Fibroblast of lung (primary cell): ENCODE measurements around the gene GPR156. TPM values are rescaled to one million over a fixed set of nuclear protein-coding genes. Genes with fewer than 3 reads are reported as not detected.

Experiments
- DNase-seq, 2 donors: peaks; one replicate each; pipeline versions ENCODE4 v3.0.0 to v3.0.0-alpha.2; 2010; ENCODE audit warnings: low read depth in 2 of 2
- H2AFZ ChIP-seq: 2 replicates; pipeline ENCODE4 v1.5.1; 2012; ENCODE audit warnings: low read length, control low read depth, inconsistent platforms
- H3K27ac ChIP-seq: 2 replicates; pipeline ENCODE4 v1.5.1; 2011; ENCODE audit warnings: low read length, control low read depth; ENCODE audit not compliant: insufficient read depth
- H3K27me3 ChIP-seq: 2 replicates; pipeline ENCODE4 v1.5.1; 2011; ENCODE audit warnings: mild to moderate bottlenecking, low read length; ENCODE audit not compliant: control insufficient read depth, insufficient read depth
- H3K36me3 ChIP-seq: 2 replicates; pipeline ENCODE4 v1.5.1; 2011; ENCODE audit warnings: low read length; ENCODE audit not compliant: control insufficient read depth, insufficient read depth
- H3K4me1 ChIP-seq: 2 replicates; pipeline ENCODE4 v1.5.1; 2011; ENCODE audit warnings: low read length; ENCODE audit not compliant: control insufficient read depth, insufficient read depth; ENCODE audit errors: extremely low read depth
- H3K4me2 ChIP-seq: 2 replicates; pipeline ENCODE4 v1.5.1; 2011; ENCODE audit warnings: low read length, control low read depth; ENCODE audit not compliant: insufficient read depth; ENCODE audit errors: extremely low read depth
- H3K4me3 ChIP-seq, 4 experiments: fragments of 200-600 bp in 1 of 4; sonication (generic) in 1 of 4; replicated peaks in 1 of 4; 2 replicates each; pipeline ENCODE4 v1.5.1; 2011 to 2016; ENCODE audit warnings: low read length in 4 of 4, low read depth in 3 of 4, mild to moderate bottlenecking in 3 of 4, control low read depth in 2 of 4, inconsistent platforms in 1 of 4, mixed read lengths in 1 of 4; ENCODE audit not compliant: insufficient read depth in 1 of 4; ENCODE audit errors: control extremely low read depth in 1 of 4
- H3K79me2 ChIP-seq: 2 replicates; pipeline ENCODE4 v1.5.1; 2012; ENCODE audit warnings: mild to moderate bottlenecking, low read length, inconsistent platforms; ENCODE audit not compliant: control insufficient read depth, insufficient read depth
- H3K9ac ChIP-seq: 2 replicates; pipeline ENCODE4 v1.5.1; 2011; ENCODE audit warnings: mild to moderate bottlenecking, low read length, control low read depth; ENCODE audit not compliant: insufficient read depth
- H3K9me3 ChIP-seq: 2 replicates; pipeline ENCODE4 v1.5.1; 2012; ENCODE audit warnings: low read depth, low read length; ENCODE audit not compliant: control insufficient read depth, insufficient read depth
- H4K20me1 ChIP-seq: 2 replicates; pipeline ENCODE4 v1.5.1; 2011; ENCODE audit warnings: low read length; ENCODE audit not compliant: control insufficient read depth, insufficient read depth; ENCODE audit errors: extremely low read depth
- EZH2 ChIP-seq: IDR thresholded peaks from 2 replicates; pipeline ENCODE4 v1.5.1; 2012; ENCODE audit warnings: low read length, control low read depth, mild to moderate bottlenecking; ENCODE audit errors: missing control alignments
- polyA plus RNA-seq, 2 donors: library from polyadenylated mRNA; depleted of rRNA in 1 of 2; stranded (reverse) in 1 of 2; unstranded in 1 of 2; fragments of >200 nt; gene quantifications; 2 replicates each; pipeline ENCODE4 v1.2.1, GENCODE V29; 2011 to 2012; ENCODE audit warnings: missing spikeins in 1 of 2
- total RNA-seq: library from RNA; depleted of rRNA; stranded (reverse); fragments of >200 nt; gene quantifications from 2 replicates; pipeline ENCODE4 v1.2.1, GENCODE V29; 2014
- TF ChIP-seq, protein P1 (sequence below), 2 donors: IDR thresholded peaks in 1 of 2; conservative IDR thresholded peaks in 1 of 2; 1 replicate in 1 of 2; 2 replicates in 1 of 2; pipeline ENCODE4 v1.5.1; 2011 to 2012; ENCODE audit warnings: low read length in 2 of 2, control low read depth in 1 of 2, inconsistent platforms in 1 of 2, low read depth in 1 of 2, mild to moderate bottlenecking in 1 of 2

The GPR156 gene
- total and polyA plus RNA-seq, 2 donors (not counting 1 experiment from before 2014, with no cell fraction given): 0.33 to 0.42 TPM

DNA sequence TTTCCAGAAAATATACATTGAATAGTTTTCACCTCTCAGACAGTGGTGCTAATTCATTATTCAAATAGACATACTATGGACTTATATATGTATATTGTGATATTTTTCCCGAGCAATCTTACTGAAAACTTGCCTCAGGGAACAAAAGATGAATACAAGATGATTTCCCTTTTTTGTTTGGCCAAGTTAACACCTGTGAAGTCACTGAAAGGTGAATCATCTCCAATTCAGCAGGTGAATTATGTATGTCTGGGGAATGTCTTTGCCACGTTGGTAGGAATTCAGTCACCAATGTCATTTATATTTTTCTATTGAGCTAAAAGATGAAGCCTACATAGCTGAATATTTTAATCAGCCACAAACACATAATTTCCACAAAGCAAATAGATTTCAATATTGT lies 88.2 kb downstream of the GPR156 start:
- H3K4me2 ChIP-seq: no peak overlapping the region
- no peaks in the 10 kb centered on the region for H3K4me1 ChIP-seq
- H3K36me3 ChIP-seq: no peaks in the 10 kb centered on the region
- no peak overlapping the region for H3K27ac ChIP-seq
- H3K4me3 ChIP-seq: no peak overlapping the region
- H2AFZ ChIP-seq: no peak overlapping the region
- H3K9ac ChIP-seq: no peak overlapping the region
- no peaks in the 10 kb centered on the region for H3K27me3 ChIP-seq
- H3K9me3 ChIP-seq: no peaks in the 10 kb centered on the region
- DNase-seq: no peak
- no peaks in the 10 kb centered on the region for H3K79me2 ChIP-seq
- TF ChIP-seq EZH2: no peak
- TF ChIP-seq, protein P1, sequence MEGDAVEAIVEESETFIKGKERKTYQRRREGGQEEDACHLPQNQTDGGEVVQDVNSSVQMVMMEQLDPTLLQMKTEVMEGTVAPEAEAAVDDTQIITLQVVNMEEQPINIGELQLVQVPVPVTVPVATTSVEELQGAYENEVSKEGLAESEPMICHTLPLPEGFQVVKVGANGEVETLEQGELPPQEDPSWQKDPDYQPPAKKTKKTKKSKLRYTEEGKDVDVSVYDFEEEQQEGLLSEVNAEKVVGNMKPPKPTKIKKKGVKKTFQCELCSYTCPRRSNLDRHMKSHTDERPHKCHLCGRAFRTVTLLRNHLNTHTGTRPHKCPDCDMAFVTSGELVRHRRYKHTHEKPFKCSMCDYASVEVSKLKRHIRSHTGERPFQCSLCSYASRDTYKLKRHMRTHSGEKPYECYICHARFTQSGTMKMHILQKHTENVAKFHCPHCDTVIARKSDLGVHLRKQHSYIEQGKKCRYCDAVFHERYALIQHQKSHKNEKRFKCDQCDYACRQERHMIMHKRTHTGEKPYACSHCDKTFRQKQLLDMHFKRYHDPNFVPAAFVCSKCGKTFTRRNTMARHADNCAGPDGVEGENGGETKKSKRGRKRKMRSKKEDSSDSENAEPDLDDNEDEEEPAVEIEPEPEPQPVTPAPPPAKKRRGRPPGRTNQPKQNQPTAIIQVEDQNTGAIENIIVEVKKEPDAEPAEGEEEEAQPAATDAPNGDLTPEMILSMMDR (conservative IDR thresholded peaks at IDR 0.05 in 1 of 2, IDR thresholded peaks at IDR 0.05 in 1 of 2; ENCODE audit: low read depth in 1 of 2, low read length in 2 of 2): no peak
- no peaks in the 10 kb centered on the region for H4K20me1 ChIP-seq

DNA sequence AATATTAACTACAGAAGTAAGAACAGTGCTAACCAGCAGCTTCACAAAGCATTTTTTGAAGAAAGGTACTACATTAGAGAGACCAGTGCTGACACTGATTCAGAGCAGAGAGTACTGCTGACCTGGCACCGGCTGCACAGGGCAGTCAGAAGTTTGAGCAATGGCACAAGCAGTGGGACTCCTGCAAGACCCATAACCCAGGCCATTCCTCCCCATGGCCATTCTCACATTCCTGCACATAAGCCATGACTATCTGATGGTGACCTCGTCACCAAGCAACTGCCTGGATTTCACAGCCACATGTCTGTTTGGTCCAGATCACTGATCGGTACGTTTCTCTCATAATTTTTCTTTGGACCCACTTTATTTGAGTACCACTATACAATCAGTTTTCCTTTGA lies 88.7 kb downstream of the GPR156 start:
- Histone ChIP-seq H3K36me3 (no peaks in the 10 kb centered on the region), H3K9me3 (no peaks in the 10 kb centered on the region), H3K4me2 (no peak overlapping the region), H3K9ac (no peak overlapping the region), H3K4me3 (no peak overlapping the region), H2AFZ (no peak overlapping the region), H3K4me1 (no peaks in the 10 kb centered on the region), H3K27ac (no peak overlapping the region), H4K20me1 (no peaks in the 10 kb centered on the region), H3K79me2 (no peaks in the 10 kb centered on the region), H3K27me3 (no peaks in the 10 kb centered on the region)
- DNase-seq: no peak
- TF ChIP-seq EZH2: no peak
- TF ChIP-seq, protein P1 (conservative IDR thresholded peaks at IDR 0.05 in 1 of 2, IDR thresholded peaks at IDR 0.05 in 1 of 2; ENCODE audit: low read depth in 1 of 2, low read length in 2 of 2): no peak

DNA sequence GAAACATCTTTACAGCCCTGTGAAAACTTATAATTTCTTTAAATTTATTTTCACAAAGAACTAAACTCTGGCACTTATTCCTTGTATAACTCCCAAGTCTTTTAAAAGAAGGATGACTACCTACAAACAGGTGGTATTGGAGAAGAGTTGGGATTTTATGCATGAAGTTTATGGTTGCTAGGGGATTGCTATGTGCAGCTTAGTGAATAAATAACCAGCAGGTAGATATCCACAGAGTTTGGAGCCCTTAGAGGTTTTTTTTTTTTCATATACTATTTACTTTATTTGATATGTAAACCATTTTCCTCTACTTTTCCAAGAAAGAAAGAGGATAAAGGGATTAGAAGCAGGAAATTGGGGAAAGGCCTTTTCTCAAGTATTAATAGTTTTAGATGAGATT lies 91.5 kb downstream of the GPR156 start:
- Histone ChIP-seq H3K27ac (no peak overlapping the region), H3K9me3 (no peaks in the 10 kb centered on the region), H4K20me1 (no peaks in the 10 kb centered on the region), H3K4me3 (no peak overlapping the region), H3K4me1 (no peaks in the 10 kb centered on the region), H3K4me2 (no peak overlapping the region), H3K27me3 (no peaks in the 10 kb centered on the region), H2AFZ (no peak overlapping the region), H3K9ac (no peak overlapping the region), H3K79me2 (no peaks in the 10 kb centered on the region), H3K36me3 (no peaks in the 10 kb centered on the region)
- TF ChIP-seq, protein P1 (conservative IDR thresholded peaks at IDR 0.05 in 1 of 2, IDR thresholded peaks at IDR 0.05 in 1 of 2; ENCODE audit: low read depth in 1 of 2, low read length in 2 of 2): no peak
- TF ChIP-seq EZH2: no peak
- DNase-seq: no peak
